GM12892 (cell line): ENCODE measurements around the gene ARHGAP22.

ENCODE experiments used
- POLR2A ChIP-seq: IDR thresholded peaks from 2 replicates; pipeline ENCODE4 v1.6.1; 2011; ENCODE audit warnings: low read depth, low read length, control low read depth
- TAF1 ChIP-seq: IDR thresholded peaks from 2 replicates; pipeline ENCODE4 v1.6.1; 2011; ENCODE audit warnings: low read depth, mild to moderate bottlenecking, control low read depth, low read length, borderline replicate concordance

DNA sequence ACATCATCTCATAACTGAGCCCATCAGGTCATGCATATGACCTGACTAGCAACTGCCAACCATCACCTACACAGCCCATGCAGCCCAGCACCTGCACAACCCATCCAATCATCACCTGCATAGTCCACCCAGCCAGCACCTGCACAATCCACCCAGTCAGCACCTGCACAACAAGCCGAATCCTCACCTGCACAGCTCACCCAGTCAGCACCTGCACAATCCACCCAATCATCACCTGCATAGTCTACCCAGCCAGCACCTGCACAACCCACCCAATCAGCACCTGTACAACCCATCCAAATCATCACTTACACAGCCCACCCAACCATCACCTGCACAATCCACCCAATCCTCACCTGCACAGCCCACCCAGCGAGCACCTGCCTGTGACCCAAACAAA is 46.4 kb upstream of the ARHGAP22 start:
- TF ChIP-seq POLR2A (no peak), TAF1 (no peak)
